ENCODE results near the gene MEI1.

DNA sequence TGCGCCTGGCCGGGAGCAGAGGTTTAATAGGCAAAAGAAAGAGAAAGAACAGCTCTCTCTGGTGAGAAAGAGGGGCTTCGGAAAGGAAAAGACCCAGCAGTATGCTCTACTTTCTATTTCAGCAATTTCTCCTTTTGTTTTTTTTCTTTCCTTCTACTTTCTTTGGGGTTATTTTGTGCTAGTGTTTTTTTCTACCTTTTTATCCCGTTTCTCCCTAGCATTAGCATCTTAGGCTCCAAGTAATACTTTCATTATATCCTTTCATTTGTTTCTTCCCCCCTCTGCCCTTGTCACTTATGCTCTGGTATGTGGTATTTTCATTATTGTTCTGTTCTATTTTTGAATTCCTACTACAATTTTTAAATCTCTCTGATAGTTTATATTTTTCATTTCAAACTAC is 15.1 kb upstream of the MEI1 start:
- TF ChIP-seq, protein P1, sequence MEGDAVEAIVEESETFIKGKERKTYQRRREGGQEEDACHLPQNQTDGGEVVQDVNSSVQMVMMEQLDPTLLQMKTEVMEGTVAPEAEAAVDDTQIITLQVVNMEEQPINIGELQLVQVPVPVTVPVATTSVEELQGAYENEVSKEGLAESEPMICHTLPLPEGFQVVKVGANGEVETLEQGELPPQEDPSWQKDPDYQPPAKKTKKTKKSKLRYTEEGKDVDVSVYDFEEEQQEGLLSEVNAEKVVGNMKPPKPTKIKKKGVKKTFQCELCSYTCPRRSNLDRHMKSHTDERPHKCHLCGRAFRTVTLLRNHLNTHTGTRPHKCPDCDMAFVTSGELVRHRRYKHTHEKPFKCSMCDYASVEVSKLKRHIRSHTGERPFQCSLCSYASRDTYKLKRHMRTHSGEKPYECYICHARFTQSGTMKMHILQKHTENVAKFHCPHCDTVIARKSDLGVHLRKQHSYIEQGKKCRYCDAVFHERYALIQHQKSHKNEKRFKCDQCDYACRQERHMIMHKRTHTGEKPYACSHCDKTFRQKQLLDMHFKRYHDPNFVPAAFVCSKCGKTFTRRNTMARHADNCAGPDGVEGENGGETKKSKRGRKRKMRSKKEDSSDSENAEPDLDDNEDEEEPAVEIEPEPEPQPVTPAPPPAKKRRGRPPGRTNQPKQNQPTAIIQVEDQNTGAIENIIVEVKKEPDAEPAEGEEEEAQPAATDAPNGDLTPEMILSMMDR (IDR thresholded peaks at IDR 0.05) = no peak
- TF ChIP-seq POLR2A (IDR thresholded peaks at IDR 0.05) = no peak
